Psoas muscle (tissue), 8 donors: ENCODE results near the gene TEAD1. TPM values are rescaled to one million over a fixed set of nuclear protein-coding genes. Genes with fewer than 3 reads are reported as not detected.

ENCODE experiments used
- ATAC-seq, 4 donors: fragments of 200-7000 bp; cut with Tn5 transposase; one replicate each; pipeline ENCODE4 v1.9.1; 2020; ENCODE audit warnings: moderate library complexity in 3 of 4, mild to moderate bottlenecking in 2 of 4
- DNase-seq, 2 donors: peaks; one replicate each; pipeline ENCODE4 v3.0.0-alpha.2; 2020
- H3K27ac ChIP-seq: fragments of 200-600 bp; one replicate; pipeline ENCODE4 v1.8.0; 2022
- H3K27me3 ChIP-seq, 3 donors: fragments of 200-600 bp in 1 of 3; one replicate each; pipeline versions ENCODE4 v1.6.1 to v1.8.0; 2013 to 2022; ENCODE audit warnings: low read length in 2 of 3, mild to moderate bottlenecking in 2 of 3, moderate library complexity in 1 of 3; ENCODE audit not compliant: insufficient read depth in 3 of 3
- H3K36me3 ChIP-seq, 2 donors: fragments of 200-600 bp in 1 of 2; one replicate each; pipeline versions ENCODE4 v1.6.1 to v1.8.0; 2013 to 2022; ENCODE audit warnings: low read depth in 1 of 2, mild to moderate bottlenecking in 1 of 2, moderate library complexity in 1 of 2; ENCODE audit not compliant: insufficient read depth in 1 of 2
- H3K4me1 ChIP-seq: fragments of 200-600 bp; one replicate; pipeline ENCODE4 v1.8.0; 2022
- H3K4me3 ChIP-seq: fragments of 200-600 bp; one replicate; pipeline ENCODE4 v1.8.0; 2022; ENCODE audit warnings: mild to moderate bottlenecking
- H3K9me3 ChIP-seq: fragments of 200-600 bp; one replicate; pipeline ENCODE4 v1.8.0; 2022
- WGBS, 3 donors: extraction: QIAGEN DNeasy Blood & Tissue Kit; methylation state at CpG; one replicate each; pipeline versions ENCODE4 v1.1.6 to v1.1.7; 2013; 5-methylcytosine and 5-hydroxymethylcytosine counted together
- intact Hi-C, 2 donors: fragments of 100-400 bp; cut with DNase I; formaldehyde crosslinking; loops; one replicate each; pipeline versions ENCODE4 v1.11.0 to v1.14.2; 2022
- polyA plus RNA-seq, 3 donors: library from polyadenylated mRNA; stranded (reverse); fragments of 200-250 nt; gene quantifications; one replicate each; pipeline ENCODE4 v1.2.3, GENCODE V29; 2013
- total RNA-seq, 4 donors: library from RNA; stranded (reverse); fragmentation: NEBNext Ultra II Directional in 2 of 4; extraction: Animal tissue kit (Norgen Biotek cat#: 25700) in 2 of 4; gene quantifications; one replicate each; pipeline versions ENCODE4 v1.2.1 to v1.2.4, GENCODE V29; 2021 to 2023
- TF ChIP-seq, protein P1 (sequence below): fragments of 200-600 bp; IDR thresholded peaks from one replicate; pipeline ENCODE4 v1.8.0; 2022; ENCODE audit warnings: antibody characterized with exemption
- donor health status: healthy with polysubstance abuse.
- donor health status: DM: no; HTN: no; CAD: no; lungs with moderate emphysema.
- donor health status: Bipolar disorder and iron deficiency.
- donor health status: healthy.
- donor health status: DM: yes; HTN: yes; CAD: no.
- donor health status: DM: no; HTN: no; CAD: no.
- donor health status: DM: no; HTN: no; CAD: no.
- donor health status: DM: yes; HTN: yes; CAD: no.

Gene TEAD1
- total and polyA plus RNA-seq, 7 donors: 11.3 to 178 (median 112) TPM

DNA sequence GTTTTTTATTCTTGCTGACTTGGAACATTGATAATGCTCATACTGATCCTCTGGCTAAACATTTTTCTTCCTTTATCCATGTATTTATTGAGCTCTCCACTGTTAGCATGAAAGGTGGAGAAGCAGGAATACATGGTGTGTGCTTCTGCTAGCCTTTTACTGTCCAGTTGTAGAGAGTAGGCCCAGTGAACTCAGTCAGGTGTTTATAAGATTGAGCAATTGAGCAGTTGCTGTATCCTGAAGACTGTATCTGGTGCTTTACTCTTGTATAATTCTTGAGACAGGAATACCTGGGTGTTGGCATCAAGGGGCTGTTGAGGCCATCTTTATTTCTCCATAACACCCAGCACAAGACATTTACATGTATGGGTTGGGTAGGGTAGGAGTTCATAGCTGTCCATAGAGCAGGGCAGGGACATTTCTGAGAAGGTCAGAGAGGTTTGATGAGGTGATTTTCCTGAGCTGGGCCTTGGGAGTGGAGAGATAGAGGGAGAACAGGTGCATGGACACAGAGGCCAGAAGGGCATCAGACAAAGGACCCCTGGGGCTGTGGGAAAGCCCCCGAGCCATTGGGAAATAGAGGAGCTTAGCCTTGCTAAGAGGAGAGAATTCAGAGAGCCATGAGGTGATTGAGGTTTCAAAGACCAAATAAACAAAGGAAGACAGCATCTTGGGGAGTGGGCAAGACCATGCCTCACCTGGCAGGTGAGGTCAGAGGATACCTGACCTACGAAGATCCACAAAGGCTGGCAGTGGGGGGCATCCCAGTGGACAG is 155.5 kb downstream of the TEAD1 start:
- Histone ChIP-seq H3K4me1 (peaks cover 70% of the 10 kb centered on the region), H3K27me3 (no peaks in the 10 kb centered on the region), H3K4me3 (no peak overlapping the region), H3K36me3 (no peaks in the 10 kb centered on the region), H3K27ac (peak overlapping the region; percentile 59), H3K9me3 (no peaks in the 10 kb centered on the region)
- TF ChIP-seq, protein P1, sequence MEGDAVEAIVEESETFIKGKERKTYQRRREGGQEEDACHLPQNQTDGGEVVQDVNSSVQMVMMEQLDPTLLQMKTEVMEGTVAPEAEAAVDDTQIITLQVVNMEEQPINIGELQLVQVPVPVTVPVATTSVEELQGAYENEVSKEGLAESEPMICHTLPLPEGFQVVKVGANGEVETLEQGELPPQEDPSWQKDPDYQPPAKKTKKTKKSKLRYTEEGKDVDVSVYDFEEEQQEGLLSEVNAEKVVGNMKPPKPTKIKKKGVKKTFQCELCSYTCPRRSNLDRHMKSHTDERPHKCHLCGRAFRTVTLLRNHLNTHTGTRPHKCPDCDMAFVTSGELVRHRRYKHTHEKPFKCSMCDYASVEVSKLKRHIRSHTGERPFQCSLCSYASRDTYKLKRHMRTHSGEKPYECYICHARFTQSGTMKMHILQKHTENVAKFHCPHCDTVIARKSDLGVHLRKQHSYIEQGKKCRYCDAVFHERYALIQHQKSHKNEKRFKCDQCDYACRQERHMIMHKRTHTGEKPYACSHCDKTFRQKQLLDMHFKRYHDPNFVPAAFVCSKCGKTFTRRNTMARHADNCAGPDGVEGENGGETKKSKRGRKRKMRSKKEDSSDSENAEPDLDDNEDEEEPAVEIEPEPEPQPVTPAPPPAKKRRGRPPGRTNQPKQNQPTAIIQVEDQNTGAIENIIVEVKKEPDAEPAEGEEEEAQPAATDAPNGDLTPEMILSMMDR: no peak
- ATAC-seq (peak; percentile 27 to 47 (median 35)), DNase-seq (no peak)
- intact Hi-C loops: no loop called here
- WGBS, 3 donors: 69 to 81% (median 79%) methylated on average over 2 of the region's 2 CpGs

DNA sequence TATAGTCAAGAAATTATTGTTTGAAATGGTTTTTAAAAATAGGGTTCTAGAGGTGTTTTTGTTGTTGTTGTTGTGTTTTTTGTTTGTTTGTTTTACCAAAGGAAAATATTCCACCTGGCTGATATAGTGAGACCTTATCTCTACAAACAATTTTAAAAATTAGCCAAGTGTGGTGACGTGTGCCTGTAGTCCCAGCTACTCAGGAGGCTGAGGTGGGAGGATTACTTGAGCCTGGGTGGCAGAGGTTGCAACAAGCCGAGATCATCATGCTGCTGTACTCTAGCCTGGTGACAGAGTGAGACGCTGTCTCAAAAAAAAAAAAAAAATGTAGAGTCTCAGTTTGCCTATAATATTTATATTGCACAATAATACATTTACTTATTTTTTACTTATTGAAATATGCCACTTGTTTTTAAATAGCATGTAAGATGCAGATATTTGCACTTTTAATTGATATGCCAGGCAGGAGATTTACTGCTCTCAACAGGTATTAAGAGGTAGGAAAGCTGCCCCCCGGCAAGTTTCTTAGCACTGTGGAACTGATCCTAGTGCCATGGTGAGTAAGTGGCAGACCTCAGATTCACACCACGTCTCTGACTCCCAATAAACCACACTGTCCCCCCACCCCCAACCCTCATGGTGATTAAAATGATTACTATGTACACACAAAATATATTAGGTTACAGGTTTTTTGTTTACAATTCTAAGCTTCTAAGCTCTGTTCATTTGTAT is 157.4 kb downstream of the TEAD1 start:
- no peaks in the 10 kb centered on the region for H3K36me3 ChIP-seq
- H3K9me3 ChIP-seq: no peaks in the 10 kb centered on the region
- H3K27ac ChIP-seq: peak overlapping the region; percentile 56
- WGBS, 3 donors: 47 to 63% (median 49%) methylated on average over 5 of the region's 5 CpGs
- TF ChIP-seq, protein P1: no peak
- DNase-seq (no peak), ATAC-seq (peak in 2 of 4 donors; percentile 32 to 45)
- intact Hi-C loops: no loop called here
- no peaks in the 10 kb centered on the region for H3K27me3 ChIP-seq
- H3K4me1 ChIP-seq: peaks cover 63% of the 10 kb centered on the region
- no peak overlapping the region for H3K4me3 ChIP-seq

DNA sequence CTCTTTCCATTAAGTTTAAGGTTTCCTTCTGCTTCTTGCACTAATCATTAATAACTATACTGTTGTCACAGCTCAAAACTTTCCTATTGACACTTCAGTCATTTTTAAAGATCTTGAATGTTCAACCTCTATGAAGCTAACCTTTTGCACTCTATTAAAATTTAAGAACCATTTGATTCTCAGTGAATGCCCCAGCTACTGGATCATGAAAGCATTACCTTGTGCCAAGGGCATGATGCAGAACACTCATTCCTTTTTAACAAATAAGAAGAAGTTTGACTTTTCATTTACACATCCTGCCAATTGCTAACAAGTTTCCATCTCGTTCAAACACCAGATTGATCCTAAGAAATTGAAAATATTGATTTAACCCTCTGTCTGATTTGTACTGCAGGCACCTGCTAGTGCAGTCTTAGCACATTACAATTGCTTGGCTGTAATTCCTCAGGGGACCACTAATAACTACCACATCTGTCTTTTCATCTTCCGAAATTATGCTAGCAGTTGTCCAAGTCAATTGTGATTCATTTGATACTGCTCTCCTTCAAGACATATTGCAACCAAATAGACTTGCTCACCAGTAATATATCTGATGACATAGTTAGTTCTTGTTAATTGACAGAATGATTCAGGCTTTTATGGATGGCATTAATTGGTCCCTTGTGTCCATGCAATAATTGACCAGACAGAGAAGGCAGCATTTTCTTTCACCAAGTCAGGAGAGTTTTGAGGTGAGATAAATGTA is 158.4 kb downstream of the TEAD1 start:
- peak; percentile 45 to 79 (median 72) for ATAC-seq
- H3K27me3 ChIP-seq: no peaks in the 10 kb centered on the region
- H3K4me1 ChIP-seq: peaks cover 53% of the 10 kb centered on the region
- intact Hi-C loops: no loop called here
- WGBS, 3 donors: 14 to 33% (median 20%) methylated on average over 2 of the region's 2 CpGs
- no peaks in the 10 kb centered on the region for H3K9me3 ChIP-seq
- TF ChIP-seq, protein P1: no peak
- H3K36me3 ChIP-seq: no peaks in the 10 kb centered on the region
- no peak overlapping the region for H3K4me3 ChIP-seq
- DNase-seq: no peak
- H3K27ac ChIP-seq: peak overlapping the region; percentile 56

DNA sequence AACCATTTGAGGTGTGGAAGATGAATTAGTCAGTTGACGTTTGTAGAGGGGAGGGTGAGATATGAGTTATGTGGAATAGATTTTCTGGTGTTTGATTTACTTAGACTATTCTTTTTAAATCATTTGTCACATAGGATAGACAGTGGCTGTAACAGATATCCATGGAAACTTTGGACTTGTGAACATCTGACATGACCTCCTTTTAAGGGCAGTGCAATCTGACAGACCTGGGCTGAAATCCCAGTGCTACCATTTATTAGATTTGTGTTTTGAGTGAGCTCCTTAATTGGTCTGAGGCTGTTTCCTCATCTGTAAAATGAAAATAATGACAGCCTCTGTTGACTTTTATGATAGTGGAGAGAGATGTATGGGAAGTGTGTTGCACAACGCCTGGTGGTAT is 159.9 kb downstream of the TEAD1 start:
- WGBS, 3 donors: 62 to 88% (median 71%) methylated on average over 2 of the region's 2 CpGs
- H3K4me3 ChIP-seq: no peak overlapping the region
- no peaks in the 10 kb centered on the region for H3K9me3 ChIP-seq
- DNase-seq (no peak), ATAC-seq (no peak)
- intact Hi-C loops: no loop called here
- TF ChIP-seq, protein P1: no peak
- peaks cover 49% of the 10 kb centered on the region for H3K4me1 ChIP-seq
- no peaks in the 10 kb centered on the region for H3K27me3 ChIP-seq
- no peaks in the 10 kb centered on the region for H3K36me3 ChIP-seq
- H3K27ac ChIP-seq: peak overlapping the region; percentile 56
